Thoracic aorta (tissue), 2 donors: ENCODE results near the gene FNDC11. TPM values are rescaled to one million over a fixed set of nuclear protein-coding genes. Genes with fewer than 3 reads are reported as not detected.
"Not testable (repeated sequence)": the region's sequence is repeated elsewhere in the genome, so short reads cannot be mapped to it uniquely, and the experiment has no call there.

Experiments
- ATAC-seq: fragments of 150-250 bp; one replicate; pipeline ENCODE4 v1.8.0; 2017; ENCODE audit warnings: low read depth; ENCODE audit not compliant: insufficient number of reproducible peaks, low FRiP score
- DNase-seq: peaks from one replicate; pipeline ENCODE4 v3.0.0-alpha.2; 2020; ENCODE audit warnings: low spot score
- H3K27ac ChIP-seq, 2 donors: fragments of 200-600 bp; sonication (generic); 1 replicate in 1 of 2; 2 replicates in 1 of 2; pipeline ENCODE4 v1.5.1; 2016; ENCODE audit warnings: mild to moderate bottlenecking in 2 of 2, moderate library complexity in 2 of 2
- H3K27me3 ChIP-seq: fragments of 200-600 bp; sonication (generic); replicated peaks from 2 replicates; pipeline ENCODE4 v1.6.0; 2016; ENCODE audit warnings: mild to moderate bottlenecking; ENCODE audit not compliant: insufficient read depth
- H3K36me3 ChIP-seq: fragments of 200-600 bp; sonication (generic); one replicate; pipeline ENCODE4 v1.5.1; 2016
- H3K4me1 ChIP-seq, 2 donors: fragments of 200-600 bp; sonication (generic); 1 replicate in 1 of 2; 2 replicates in 1 of 2; pipeline versions ENCODE4 v1.5.1 to v1.6.0; 2016; ENCODE audit warnings: low read depth in 2 of 2, mild to moderate bottlenecking in 1 of 2; ENCODE audit not compliant: control insufficient read depth in 1 of 2
- H3K4me3 ChIP-seq: fragments of 200-600 bp; sonication (generic); 2 replicates; pipeline ENCODE4 v1.5.1; 2016; ENCODE audit warnings: mild to moderate bottlenecking
- H3K9me3 ChIP-seq: fragments of 200-600 bp; sonication (generic); 2 replicates; pipeline ENCODE4 v1.5.1; 2016
- total RNA-seq, 2 donors: library from RNA; depleted of rRNA; stranded (reverse); fragments of >200 nt; gene quantifications; one replicate each; pipeline versions ENCODE4 v1.1.0 to v1.2.3, GENCODE V29; 2016
- TF ChIP-seq, protein P1 (sequence below): fragments of 200-600 bp; sonication (generic); IDR thresholded peaks from one replicate; pipeline ENCODE4 v1.5.1; 2019; ENCODE audit warnings: antibody characterized with exemption

The FNDC11 gene
- total RNA-seq, 2 donors from 2014 or later = 0.54 TPM; not detected in 1

DNA sequence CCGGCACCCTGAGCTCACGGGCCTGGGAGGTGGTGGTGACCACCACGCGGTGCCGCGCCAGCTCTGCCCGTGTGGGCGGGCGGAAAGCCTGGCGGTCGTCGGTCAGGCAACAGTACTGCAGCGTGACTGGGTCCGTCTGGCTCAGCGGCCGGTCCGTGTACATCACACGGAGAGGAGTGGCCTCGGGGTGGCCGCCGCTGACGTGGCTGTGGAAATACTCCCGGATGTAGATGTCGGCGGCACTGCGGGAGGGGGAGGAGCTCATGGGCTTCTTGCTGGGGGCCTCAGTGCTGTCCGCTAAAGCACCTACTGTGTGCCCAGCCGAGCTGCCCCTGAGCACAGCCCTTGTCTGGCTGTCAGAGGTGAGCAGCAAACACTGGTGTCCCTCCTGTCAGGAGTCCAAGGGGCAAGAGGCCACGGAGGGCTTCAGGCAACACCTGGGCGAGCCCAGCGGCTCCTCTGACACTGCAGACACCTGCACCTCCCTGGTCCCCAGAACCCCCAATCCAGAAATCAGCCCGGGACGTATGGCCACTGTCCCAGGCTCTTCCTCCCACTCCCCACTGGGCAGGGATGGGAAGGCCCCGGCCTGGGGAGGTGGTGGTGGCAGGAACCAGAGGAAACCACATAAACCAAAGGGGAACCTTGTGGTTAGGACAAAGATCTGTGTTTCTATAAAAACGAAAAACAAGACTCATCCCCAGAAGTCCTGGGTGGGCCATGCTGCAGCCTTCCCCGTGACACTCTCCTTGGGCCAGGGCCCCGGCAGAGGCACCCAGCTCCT, 13.6 kb downstream of the FNDC11 start:
- TF ChIP-seq, protein P1, sequence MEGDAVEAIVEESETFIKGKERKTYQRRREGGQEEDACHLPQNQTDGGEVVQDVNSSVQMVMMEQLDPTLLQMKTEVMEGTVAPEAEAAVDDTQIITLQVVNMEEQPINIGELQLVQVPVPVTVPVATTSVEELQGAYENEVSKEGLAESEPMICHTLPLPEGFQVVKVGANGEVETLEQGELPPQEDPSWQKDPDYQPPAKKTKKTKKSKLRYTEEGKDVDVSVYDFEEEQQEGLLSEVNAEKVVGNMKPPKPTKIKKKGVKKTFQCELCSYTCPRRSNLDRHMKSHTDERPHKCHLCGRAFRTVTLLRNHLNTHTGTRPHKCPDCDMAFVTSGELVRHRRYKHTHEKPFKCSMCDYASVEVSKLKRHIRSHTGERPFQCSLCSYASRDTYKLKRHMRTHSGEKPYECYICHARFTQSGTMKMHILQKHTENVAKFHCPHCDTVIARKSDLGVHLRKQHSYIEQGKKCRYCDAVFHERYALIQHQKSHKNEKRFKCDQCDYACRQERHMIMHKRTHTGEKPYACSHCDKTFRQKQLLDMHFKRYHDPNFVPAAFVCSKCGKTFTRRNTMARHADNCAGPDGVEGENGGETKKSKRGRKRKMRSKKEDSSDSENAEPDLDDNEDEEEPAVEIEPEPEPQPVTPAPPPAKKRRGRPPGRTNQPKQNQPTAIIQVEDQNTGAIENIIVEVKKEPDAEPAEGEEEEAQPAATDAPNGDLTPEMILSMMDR = no peak

DNA sequence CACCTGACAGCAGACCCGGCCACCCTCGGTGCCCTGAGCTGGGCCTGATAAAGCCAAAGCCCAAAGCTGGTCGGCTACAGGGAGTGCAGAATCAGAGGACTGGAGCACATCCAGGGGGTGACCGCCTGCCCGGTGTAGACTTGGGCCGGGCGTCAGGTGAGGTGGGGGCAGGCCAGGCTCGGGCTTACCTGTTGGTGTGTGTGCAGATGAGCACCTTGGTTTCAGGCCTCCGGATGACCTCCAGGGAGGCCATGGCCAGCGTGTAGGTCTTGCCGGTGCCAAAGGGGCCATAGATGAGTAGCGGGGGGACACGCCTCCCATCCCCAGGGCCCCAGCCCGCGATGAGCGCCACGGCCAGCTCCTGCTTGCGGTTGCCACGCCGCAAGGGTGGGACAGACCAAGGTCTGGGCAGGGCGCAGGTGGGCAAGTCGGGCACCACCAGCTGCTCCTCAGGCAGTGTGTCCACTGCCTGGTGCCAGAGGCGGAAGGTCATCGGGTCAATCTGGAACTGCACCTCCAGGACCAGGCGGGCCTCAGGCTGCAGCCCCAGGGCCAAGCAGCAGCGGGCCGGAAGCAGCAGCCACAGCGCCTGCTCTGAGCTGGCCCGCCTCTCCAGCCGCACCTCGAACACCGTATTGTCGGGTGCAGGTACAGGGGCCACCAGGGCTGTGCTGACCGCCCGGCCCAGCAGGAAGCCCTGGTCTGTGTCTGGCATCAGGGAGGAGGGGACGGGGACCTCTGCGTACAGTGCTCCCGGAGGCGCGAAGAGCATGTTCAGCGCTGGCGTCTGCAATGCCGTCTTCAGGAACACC, 14.4 kb downstream of the FNDC11 start:
- Histone ChIP-seq H3K36me3 (peaks cover 5% of the 10 kb centered on the region), H3K4me1 (peaks cover 3 to 8% of the 10 kb centered on the region in 2 donors), H3K27ac (no peak overlapping the region), H3K9me3 (no peaks in the 10 kb centered on the region), H3K27me3 (no peaks in the 10 kb centered on the region), H3K4me3 (peak overlapping the region; percentile 30)
- DNase-seq (no peak), ATAC-seq (no peak)
- TF ChIP-seq, protein P1 = no peak

More for the DNA sequence above, 13.6 kb downstream of the FNDC11 start:
- Histone ChIP-seq H3K9me3 (no peaks in the 10 kb centered on the region), H3K27me3 (no peaks in the 10 kb centered on the region), H3K4me1 (no peaks in the 10 kb centered on the region), H3K4me3 (peak overlapping the region; percentile 30), H3K36me3 (peaks cover 5% of the 10 kb centered on the region), H3K27ac (no peak overlapping the region)
- ATAC-seq = no peak
- no peak for DNase-seq

DNA sequence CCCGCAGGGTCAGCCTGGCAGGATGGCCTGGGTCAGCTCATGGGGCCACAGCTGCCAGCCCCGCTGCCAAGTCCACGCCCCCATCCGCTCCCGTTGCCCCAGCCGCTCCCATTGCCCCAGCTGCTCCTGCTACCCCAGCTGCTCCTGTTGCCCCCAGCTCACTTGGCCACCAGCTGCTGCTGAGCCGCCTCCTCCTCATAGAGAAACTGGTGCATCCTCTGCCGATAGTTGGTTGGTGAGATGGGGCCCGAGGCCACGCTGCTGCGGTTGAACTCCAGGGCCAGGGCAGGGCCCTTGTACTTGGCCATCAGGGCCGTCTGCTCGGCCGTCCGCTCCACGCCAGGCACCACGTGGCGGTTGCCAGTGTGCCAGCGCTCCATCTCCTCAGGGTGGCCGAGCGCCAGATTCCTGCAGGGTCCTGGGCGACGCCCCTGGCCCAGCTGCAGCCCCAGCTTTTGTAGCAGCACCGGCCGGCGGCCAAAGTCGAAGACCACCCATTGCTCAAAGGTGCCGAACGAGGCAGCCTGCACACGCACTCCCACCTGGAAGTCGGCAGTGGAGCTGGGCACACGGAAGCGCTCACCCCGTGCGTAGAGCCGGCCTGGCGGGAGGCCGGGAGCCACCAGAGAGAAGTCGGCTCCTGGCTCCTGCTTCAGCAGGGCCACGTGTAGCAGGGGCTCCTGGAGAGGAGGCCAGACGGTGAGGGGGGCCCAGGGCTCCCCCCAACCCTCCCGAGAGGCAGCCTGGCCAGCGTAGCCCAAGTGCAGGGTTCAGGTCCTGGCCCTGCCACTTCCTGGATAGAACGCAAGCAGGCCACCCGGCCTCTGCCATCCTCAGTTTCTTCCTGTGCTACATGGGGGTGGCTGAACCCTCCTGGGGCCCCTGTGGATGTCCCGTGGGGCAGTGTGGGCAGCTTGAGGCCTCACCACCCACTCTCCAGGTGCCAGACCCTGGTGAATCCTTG, 15.3 kb downstream of the FNDC11 start:
- Histone ChIP-seq H3K27ac (no peak overlapping the region), H3K4me3 (no peak overlapping the region), H3K9me3 (no peaks in the 10 kb centered on the region), H3K36me3 (peaks cover 5% of the 10 kb centered on the region), H3K27me3 (no peaks in the 10 kb centered on the region), H3K4me1 (peaks cover 5 to 11% of the 10 kb centered on the region in 2 donors)
- DNase-seq = no peak
- no peak for ATAC-seq
- TF ChIP-seq, protein P1 = no peak

DNA sequence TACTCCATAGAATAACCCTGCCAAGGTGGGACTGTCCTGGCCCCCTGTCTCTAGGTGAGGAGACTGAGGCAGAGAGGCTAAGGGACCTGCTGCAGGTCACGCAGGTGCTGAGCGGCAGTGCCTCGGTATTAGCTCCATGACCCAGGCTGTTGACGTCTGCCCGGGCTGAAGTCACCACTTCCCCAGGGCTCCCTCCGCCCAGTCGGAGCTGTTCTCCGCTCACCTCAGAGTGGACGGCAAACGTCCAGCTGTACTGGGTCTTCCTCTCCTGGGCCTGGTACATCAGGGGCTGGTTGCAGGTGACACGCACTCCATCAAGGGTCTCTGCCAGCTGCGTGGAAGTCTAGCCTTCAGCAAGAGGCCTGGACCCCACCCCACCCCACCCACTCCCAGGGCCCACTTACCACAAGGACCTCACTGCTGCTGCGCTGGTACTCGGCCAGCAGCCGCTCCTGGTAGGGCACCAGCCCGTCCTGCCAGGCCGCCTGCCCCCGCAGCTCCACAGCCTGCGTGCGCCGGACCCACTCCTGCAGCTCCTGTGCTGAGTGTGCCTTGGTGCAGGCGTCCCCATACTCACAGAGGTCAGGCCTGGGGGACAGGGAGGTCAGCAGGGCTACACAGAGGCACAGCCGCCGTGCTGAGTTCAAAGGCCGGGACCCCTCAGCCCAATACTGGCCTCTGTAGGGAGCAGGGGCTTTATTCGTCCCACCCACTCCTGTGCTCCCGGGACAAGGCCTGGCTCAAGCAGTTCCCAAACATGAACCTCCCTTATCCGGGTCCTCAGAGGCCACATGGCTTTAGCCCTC, 16.5 kb downstream of the FNDC11 start:
- ATAC-seq = no peak
- Histone ChIP-seq H3K27me3 (no peaks in the 10 kb centered on the region), H3K4me1 (peaks cover 5 to 11% of the 10 kb centered on the region in 2 donors), H3K36me3 (no peaks in the 10 kb centered on the region), H3K27ac (no peak overlapping the region), H3K9me3 (no peaks in the 10 kb centered on the region), H3K4me3 (no peak overlapping the region)
- no peak for DNase-seq
- TF ChIP-seq, protein P1 = no peak

DNA sequence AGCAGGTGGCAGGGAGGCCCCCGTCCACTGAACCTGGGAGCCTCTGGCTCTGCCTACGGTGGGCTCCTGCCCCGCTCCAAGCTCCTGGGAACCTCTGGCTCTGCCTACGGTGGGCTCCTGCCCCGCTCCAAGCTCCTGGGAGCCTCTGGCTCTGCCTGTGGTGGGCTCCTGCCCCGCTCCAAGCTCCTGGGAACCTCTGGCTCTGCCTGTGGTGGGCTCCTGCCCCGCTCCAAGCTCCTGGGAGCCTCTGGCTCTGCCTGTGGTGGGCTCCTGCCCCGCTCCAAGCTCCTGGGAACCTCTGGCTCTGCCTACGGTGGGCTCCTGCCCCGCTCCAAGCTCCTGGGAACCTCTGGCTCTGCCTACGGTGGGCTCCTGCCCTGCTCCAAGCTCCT, 17.1 kb downstream of the FNDC11 start:
- not testable (repeated sequence) for H3K4me3 ChIP-seq, DNase-seq, H3K9me3 ChIP-seq, H3K27me3 ChIP-seq, H3K36me3 ChIP-seq, ATAC-seq, H3K27ac ChIP-seq
- peaks cover 5 to 11% of the 10 kb centered on the region in 2 donors for H3K4me1 ChIP-seq
